Hematopoietic multipotent progenitor cell treated with erythropoietin and hydrocortisone succinate and interleukin-3 and kit ligand, for 6 days (in vitro differentiated cells): Measurements from ENCODE around the gene PSME3IP1.
"Not testable (repeated sequence)": the region's sequence is repeated elsewhere in the genome, so short reads cannot be mapped to it uniquely, and the experiment has no call there.

Experiments
- DNase-seq: peaks from one replicate; pipeline ENCODE4 v3.0.0-alpha.2; 2015

PSME3IP1 gene

GRCh38 chr16:57196753-57197152 lies 10.9 kb upstream of the PSME3IP1 start:
- DNase-seq: peak; percentile 40

- DNase-seq: no peak
Observed at GRCh38 chr16:57196286-57196685, 10.4 kb upstream of the PSME3IP1 start.

DNA sequence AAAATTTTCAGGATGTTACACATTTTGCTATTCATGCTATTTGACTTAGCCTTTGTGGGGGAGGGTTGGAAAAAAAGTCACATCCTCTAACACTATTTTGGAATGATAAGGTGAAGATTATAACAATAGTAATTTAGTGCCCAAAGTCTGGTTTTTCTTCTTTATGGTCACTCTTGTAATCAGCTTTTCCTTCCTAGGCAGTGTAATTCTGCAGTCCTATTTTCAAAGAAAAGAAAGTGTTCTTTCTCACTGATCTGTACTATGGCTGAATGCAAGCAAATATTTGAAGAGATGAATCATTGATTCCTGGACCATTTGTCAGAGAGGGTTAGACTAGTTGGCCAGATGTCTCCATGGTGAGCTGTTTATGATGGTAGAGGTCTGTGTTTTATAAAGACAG lies 8.7 kb upstream of the PSME3IP1 start:
- no peak for DNase-seq

GRCh38 chr16:57192720-57193486 lies 7.1 kb upstream of the PSME3IP1 start:
- no peak for DNase-seq

DNA sequence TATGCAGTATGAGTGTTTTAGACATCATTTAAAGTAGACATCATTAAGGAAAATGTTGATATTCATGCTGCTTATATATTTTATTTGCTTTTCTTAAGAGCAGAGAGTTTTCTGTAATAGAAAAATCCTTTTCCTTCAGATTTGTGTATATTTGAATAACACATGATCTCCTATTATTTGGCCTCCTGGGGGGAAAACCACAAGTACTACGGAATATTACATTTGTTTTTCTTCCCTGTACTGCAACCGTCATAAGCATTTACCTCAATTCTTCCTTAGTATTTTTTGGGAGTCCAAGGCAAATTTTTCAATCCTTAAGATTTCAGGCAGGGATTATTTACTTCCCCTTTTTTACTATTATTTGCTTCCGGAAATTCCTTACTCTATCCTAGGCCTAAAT lies 6.3 kb upstream of the PSME3IP1 start:
- no peak for DNase-seq

GRCh38 chr16:57191056-57191571 lies 5.3 kb upstream of the PSME3IP1 start:
- no peak for DNase-seq

GRCh38 chr16:57190136-57190535 lies 4.3 kb upstream of the PSME3IP1 start:
- no peak for DNase-seq

DNA sequence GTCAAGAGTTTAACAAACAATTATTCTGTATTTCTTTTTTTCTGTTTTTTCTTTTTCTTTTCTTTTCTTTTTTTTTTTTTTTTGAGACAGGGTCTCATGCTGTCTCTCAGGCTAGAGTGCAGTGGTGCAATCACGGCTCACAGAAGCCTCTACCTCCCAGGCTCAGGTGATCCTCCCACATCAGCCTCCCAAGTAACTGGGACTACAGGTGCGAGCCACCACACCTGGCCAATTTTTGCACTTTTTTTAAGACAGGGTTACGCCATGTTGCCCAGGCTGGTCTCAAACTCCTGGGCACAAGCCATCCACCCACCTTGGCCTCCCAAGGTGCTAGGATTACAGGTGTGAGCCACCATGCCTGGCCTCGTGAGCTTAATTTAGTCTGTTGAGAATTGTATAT lies 3.7 kb upstream of the PSME3IP1 start:
- DNase-seq: not testable (repeated sequence)

- no peak for DNase-seq
Observed at GRCh38 chr16:57188711-57189002, 2.8 kb upstream of the PSME3IP1 start.

DNA sequence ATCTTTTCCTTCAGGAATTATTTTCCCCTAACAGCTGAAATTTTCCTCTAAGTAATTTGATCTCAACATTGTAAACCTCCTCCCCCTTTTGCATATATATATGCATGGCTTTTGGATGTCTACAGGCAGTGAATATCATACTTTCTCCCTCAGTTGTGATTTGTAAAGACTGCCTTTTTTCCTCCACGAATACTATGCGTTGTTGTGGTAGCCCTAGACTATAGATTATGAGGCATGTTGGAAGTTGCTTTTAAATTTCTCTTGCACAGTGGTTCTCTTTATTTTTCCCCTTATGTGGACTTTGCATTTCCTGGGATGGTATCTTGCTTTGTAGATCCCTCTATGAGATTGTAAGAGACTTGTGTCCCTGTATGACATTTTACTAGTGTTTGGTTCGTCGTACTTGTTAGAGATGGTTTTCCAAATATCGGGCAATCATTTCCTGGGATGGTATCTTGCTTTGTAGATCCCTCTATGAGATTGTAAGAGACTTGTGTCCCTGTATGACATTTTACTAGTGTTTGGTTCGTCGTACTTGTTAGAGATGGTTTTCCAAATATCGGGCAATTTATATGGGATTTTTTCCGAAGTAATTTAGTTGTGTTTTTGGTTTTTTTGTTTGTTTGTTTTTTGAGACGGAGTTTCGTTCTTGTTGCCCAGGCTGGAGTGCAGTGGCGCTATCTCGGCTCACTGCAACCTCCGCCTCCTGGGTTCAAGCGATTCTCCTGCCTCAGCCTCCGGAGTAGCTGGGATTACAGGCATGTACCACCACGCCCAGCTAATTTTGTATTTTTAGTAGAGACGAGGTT lies 2.3 kb upstream of the PSME3IP1 start:
- peak; percentile 14 for DNase-seq

DNA sequence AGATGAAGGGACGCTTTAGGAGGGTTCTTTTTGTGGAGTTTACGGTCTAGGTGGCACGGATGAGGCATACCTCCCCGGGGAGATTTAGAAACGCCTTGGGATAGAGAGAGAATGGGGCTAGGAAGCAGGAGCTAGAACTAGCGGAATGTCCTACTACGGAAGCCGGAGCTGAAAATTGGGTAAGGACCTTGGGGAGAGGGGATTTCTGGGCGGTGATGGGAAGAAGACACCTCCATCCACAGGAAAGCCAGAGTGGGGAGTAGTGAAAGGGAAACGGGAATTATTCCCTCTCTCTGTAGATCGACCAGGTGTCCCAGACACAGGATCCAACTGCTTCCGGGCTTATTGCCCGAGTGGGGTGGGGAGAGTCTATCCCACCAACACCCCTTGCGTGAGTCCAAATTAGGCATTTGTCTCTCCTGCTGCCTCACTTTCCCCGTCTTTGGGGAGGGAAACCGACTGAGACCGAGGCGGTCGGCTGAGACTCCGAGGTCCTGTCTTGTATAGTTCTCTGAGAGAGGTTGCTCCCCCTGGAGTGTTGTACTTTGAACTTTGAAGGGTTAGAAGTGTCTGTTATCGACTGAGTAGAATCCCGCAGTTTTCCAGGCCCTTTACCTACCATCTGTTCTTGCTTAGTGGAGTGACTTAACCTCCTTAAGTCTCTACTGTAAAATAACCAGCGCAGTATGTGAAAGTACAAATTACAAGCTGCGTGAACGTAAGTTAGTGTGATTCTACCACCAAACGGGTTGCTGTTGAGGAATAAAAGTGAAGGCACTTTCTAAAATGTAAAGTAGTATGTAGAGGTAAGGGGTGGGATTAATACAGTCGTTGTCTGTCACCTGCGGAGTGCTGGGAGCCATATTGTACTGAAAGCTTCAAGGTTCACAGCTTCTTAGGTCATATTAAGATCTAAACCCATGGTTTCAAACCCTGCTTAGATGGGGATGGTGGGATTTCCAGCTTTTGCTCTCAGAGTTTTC lies 1.3 kb upstream of the PSME3IP1 start:
- peak; percentile 50 for DNase-seq

GRCh38 chr16:57185446-57185944 lies 344 bp downstream of the PSME3IP1 start:
- DNase-seq: peak; percentile 62

GRCh38 chr16:57184887-57185445 lies 873 bp downstream of the PSME3IP1 start:
- no peak for DNase-seq

- DNase-seq: no peak
Observed at GRCh38 chr16:57184113-57184512, 1.7 kb downstream of the PSME3IP1 start.

DNA sequence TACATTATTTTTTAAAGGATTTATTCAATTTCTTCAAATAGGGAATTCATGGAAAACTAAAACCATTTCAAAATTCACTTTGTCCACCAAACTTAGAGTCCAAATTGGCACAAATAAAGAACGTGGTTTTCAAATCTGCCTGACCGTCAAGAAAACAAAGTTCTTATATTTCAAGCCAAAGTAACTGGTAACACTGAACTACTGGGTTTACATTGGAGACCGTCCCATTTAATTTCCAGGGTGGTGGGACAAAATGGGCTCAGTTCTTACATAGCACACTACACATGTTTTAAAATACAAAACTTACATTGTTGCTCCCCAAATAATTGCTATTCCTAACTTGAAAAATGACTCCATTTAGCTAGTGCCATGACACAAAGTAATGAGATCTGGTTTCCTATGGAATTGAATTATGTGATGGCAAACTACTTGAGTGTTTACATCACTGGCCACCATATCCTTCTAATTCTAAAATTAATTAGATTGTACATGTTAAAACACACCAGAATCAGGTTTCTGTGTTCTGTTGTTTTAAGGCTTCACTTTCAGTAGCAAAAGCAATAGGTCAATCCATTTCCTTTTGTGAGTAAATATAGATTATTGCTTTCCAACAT lies 6.5 kb downstream of the PSME3IP1 start:
- no peak for DNase-seq

DNA sequence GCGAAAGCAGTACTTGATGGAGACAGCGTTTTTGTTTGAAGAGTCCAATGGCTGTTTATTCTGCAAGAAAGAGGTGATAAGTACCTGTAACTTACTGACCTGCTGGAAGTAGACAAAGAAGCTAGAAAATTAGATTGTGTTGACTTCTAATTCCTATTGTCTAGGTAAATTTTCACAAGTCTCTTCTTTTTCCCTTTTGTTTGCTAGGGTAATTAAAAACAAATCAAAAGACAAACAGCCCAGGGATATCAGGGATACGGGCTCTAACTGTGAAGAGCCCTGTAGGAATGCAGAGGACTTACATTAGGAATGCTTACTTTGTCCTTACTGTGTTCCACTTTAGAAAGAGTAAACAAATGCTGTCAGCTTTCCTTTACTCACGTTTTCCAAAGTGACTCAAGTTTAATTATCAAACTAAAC lies 7.0 kb downstream of the PSME3IP1 start:
- DNase-seq: no peak

GRCh38 chr16:57178196-57178595 lies 7.6 kb downstream of the PSME3IP1 start:
- no peak for DNase-seq

DNA sequence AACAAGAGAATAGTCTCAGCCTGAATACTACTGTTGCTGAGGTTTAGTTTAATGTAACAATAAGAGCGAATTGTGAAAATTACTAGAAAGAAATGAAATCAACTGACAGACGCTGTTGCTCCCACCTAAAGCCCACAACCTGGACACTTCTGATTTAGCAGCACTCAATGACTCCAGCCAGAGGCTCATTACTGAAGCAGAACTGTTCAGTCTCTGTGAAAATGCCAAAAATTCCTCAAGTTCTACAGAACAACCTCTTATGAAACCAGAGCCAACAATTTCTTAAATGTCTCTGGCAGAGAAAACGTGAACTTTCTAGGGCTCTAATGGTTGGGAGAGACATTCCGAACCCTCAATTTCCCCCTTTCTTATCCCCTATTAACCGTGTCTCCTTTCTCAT lies 9.9 kb downstream of the PSME3IP1 start:
- no peak for DNase-seq

DNA sequence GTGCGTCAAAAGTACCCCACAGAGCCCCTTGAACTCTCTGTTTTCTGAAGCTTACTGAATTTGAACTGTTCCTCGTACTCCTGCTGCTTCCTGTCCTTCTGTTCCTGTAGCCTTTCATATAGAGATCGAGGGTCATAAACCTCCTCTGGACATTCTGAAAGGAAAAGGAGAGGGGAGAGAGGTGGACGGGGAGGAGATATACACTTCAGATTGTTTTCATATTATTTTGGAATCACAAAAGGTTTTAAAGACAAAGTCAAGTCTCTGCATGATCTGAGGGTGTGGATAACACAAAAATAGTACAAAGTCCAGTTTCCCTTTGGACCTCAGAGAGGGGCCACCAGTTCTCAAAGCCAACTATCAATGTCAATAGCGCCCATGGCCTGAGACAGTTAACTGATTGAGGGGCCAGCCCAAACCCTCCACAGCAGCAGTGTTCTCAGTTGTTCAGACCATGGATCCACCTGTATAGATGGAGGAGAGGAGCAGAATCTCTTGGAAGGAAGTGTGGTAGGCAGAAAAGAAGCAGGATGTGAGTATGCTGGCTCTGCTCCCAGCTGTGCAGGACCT lies 13.0 kb downstream of the PSME3IP1 start:
- DNase-seq: no peak

GRCh38 chr16:57169327-57169726 lies 16.5 kb downstream of the PSME3IP1 start:
- DNase-seq: no peak

- peak; percentile 80 for DNase-seq
Observed at GRCh38 chr16:57167953-57168352, 17.9 kb downstream of the PSME3IP1 start.

DNA sequence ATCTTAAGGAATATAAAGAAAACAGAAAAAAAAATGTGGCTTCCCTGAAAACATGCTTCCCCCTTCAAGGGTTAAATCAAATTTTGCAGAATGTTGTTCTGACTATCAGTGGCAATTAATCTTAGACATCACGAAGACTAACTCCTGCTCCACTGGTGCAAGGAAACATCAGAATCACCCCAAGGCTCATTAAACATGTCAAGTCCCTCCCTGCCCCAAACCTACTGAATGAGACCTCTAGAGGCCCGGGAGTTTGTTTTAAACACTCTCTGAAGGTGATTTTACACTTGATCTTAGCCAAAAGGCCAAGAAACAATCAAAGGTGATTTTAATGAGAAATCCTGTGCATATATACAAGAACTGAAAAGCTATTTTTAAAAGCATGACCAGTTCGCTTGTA lies 18.3 kb downstream of the PSME3IP1 start:
- DNase-seq: no peak
